ENCODE data around the gene AGXT2.
A peak's percentile ranks its signal among the peaks of the same experiment; 100 is the strongest.
"Not testable (repeated sequence)": the region's sequence is repeated elsewhere in the genome, so short reads cannot be mapped to it uniquely, and the experiment has no call there.

Gene AGXT2

DNA sequence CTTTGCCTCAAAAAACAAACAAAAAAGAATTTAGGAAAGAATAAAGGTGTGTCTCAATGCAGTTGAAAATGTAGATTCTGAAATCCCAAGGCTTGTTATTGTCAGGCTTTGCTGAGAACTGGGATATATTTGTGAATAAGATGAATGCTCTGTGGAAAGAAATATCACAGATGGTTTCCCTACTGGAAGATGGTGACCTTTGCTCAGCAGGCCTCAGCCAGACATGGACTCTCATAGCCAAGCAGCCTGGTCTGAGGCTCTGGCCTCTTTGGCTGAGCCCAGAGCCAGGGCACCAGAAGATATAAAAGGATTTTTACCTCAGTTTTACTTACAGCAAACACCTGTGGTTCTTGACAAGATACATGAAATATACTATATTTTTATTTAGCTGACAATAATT, 37.1 kb downstream of the AGXT2 start:
- DNase-seq: no peak

DNA sequence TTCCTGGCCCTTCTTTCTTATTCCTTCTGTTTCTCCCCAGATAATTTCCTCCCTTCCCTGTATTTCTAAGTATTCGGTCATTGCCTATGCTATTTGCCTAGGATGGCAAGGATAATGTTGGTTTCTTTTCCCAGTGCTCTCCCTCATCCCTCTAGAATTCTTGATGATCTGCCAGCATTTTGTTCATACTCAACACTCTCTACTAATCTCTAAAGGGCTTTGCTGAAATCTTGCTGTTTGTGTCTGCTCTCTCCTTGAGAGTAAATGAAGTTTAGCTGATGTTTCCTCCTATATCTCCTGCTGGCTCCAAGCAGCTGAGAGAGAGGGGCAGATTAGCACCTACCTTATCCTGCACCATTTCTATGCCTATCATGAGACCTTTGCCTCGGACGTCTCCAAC, 38.1 kb downstream of the AGXT2 start:
- DNase-seq: no peak

GRCh38 chr5:35009019-35009418, 38.7 kb downstream of the AGXT2 start:
- DNase-seq: no peak

DNA sequence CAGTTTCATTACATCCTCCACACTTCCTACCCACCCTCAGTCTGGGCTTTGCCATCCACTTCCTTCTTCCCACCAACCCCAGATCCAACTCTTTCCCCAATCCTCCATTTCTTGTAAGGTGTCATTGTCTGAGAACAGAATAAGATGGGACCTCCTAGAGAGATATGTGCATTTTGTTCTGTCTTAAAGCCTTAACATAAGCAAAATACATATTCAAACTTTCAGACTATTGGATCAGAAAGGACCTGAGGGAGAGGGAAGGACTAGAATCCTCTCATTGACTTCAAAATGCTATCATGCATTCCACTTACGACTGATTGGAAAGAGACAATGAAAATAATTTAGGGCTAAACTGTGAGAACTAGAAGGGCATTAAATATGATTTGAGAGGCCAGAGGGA, 43.0 kb downstream of the AGXT2 start:
- no peak for DNase-seq

GRCh38 chr5:35004200-35004599, 43.5 kb downstream of the AGXT2 start:
- no peak for DNase-seq

GRCh38 chr5:35003018-35003957, 44.5 kb downstream of the AGXT2 start:
- peak; percentile 28 for DNase-seq

DNA sequence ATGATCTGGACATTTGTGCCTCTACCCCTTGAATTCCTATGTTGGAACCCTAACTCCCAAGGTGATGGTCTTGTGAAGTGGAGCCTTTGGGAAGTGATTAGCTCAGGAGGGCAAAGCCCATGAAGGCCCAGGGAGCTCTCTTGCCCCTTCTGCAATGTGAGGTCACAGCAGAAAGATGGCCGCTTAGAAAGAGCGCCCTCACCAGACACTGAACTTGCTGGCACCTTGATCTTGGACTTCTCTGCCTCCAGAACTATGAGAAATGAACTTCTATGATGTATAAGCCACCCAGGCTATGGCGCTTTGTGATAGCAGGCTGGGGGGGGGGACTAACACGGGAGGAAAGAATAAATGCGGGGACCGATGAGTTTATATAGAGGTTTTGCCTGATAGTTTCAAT, 45.3 kb downstream of the AGXT2 start:
- no peak for DNase-seq

DNA sequence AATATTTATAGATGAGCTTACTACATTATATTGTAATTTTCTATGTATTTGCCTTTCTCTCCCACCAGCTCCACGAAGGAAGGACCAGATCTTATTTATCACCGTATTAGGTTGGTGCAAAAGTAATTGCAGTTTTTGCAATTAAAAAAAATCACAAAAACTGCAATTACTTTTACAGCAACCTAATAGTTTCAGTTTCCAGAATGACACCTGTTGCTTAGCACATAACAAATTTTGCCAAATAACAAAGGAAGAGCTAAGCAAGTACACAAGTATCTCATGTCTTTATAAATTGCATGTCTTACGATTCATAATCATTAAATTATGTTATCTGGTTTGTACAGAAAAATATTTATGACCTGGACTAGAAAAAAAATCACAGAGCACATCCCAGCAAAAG, 45.9 kb downstream of the AGXT2 start:
- no peak for DNase-seq

DNA sequence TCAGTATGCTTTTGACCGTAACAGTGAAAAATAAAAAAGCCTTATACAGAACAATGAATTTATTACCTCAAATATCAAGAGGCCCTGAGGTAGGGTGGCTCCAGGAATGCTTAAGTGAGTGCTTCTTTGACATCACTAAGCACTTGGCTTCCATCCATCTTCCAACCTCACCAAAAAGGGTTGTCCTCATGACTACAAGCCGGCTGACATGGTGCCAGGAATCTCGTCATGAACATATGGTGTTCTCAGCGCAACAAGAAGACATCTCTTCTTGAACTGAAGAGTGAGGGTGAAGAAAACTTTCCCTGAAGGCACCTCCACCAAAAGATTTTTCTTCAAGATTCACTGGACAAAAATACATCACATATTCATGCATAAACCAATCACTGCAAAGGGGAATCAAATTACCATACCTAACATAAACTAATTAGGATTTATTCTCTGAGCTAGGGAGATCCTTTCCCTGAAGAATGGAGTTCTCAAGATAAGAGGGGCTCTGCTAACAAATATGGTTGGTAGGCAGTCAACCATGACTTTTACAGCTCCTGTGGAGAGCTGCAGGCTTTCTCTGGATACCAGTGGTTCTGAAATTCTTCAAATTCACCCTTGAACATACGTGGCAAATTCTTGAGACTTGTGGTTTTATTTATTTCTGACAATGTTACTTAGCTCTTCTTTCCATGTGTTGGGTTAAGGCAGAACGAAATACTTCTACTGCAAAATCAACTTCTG, 49.5 kb downstream of the AGXT2 start:
- DNase-seq: no peak

GRCh38 chr5:34996261-34996660, 51.5 kb downstream of the AGXT2 start:
- no peak for DNase-seq

GRCh38 chr5:34993951-34994350, 53.8 kb downstream of the AGXT2 start:
- DNase-seq: no peak

DNA sequence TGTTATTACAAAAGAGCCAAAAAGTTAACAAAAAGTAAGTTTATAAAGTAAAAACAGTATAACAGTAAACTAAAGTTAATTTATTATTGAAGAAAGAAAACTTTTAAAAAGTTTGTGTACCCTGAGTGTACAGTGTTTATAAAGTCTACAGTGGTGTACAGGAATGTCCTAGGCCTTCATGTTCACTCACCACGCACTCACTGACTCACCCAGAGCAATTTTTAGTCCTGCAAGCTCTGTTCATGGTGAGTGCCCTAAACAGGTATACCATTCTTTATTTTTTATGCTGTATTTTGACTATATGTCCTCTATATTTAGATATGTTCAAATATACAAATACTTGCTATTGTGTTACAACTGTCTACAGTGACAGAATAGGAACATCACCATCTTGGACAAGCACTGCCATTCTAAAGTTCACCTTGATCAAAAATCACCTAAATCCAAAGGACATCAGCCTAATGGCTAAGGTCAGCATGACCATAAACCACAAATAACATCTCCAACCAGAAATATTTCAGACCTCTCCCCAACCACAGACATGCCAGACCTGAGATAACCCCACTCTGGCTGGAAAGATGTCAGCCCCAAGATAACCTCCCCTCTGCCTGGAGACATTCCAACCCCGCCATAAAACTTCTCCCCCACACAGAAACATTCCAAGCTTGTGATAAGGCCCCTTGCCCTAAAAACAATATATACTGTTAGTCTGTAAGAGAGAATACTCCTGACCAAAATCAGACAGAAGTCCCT, 56.1 kb downstream of the AGXT2 start:
- no peak for DNase-seq

DNA sequence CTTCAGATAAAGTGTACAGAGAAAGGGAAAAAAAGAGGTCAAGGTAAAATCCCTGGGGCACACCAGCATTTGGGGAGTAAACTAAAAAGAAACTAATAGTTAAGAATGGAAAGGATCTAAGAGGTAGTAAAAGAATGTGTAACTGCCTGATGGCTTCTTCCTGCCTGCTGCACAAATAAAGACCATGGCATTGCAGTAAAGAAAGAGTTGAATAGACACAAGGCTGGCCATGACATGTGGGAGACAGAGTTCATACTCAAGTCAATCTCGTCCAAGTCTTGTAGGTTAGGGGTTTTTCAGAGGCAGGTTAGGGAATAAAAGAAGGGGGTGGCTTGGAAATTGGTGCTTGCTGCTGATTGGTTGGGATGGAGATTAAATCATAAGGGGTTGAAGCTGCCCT, 60.8 kb downstream of the AGXT2 start:
- DNase-seq: no peak

DNA sequence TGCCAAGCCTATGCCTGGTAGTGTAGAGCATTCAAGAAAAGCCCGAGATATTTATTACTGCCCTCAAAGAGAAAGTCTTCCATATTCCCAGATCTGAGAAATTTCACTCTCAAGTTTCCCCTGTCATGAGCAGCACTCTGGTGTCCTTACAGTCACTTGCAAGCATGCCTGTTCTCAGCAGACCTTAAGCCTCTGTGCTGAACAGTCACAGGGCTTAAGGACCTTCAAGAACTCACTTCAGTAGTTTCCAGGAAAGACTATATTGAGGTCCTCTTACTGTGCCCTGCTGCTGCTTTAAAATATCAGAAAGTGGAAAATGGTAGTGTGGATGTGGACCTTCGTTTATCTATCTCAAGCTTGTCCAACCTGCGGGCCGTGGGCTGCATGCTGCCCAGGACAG, 64.9 kb downstream of the AGXT2 start:
- no peak for DNase-seq

DNA sequence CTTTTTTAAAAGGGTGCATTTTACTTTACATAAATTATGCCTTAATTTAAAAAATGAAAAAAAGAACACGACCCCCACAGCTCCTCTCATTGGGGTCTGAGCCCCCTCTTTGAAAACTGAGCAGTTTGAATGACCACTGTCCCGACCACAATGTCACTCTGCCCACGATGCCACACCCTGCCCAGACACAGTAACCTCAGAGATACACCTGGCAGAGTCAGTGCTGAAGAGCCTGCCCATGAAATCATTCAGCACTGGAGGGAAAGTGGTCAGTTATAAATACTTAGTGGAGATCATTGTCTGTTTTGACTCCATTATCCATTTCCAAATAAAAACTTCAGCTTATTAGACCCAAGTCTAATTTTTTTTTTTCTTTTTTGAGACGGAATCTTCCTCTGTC, 69.1 kb downstream of the AGXT2 start:
- DNase-seq: no peak

- DNase-seq: no peak
These were observed 69.7 kb downstream of the AGXT2 start for GRCh38 chr5:34977934-34978613.

DNA sequence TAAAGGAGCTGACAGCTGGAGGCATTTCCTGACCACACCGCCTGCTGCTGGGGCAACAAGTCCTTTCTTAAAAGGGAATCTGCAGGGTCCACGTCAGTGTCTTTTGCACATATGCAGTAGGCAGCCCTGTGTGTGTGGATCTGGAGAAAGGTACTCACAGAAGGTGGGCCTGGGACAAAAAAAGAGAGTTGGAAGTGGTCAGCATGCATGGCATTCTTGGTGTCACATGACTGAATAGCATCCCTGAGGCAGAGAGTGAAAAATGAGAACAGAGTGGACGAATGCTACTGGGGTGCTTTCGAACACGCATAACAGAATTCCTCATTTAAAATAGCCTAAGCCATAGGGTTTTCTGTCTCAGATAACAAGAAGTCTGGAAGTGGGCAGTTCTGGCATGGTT, 71.4 kb downstream of the AGXT2 start:
- DNase-seq: no peak

DNA sequence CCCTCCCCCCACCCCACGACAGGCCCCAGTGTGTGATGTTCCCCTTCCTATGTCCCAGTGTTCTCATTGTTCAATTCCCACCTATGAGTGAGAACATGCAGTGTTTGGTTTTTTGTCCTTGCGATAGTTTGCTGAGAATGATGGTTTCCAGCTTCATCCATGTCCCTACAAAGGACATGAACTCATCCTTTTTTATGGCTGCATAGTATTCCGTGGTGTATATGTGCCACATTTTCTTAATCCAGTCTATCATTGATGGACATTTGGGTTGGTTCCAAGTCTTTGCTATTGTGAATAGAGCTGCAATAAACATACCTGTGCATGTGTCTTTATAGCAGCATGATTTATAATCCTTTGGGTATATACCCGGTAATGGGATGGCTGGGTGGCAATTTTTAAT, 76.1 kb downstream of the AGXT2 start:
- DNase-seq: not testable (repeated sequence)

- no peak for DNase-seq
These were observed 77.2 kb downstream of the AGXT2 start for GRCh38 chr5:34970552-34970951.

- no peak for DNase-seq
These were observed 79.5 kb downstream of the AGXT2 start for GRCh38 chr5:34968258-34968657.

GRCh38 chr5:34967540-34967939, 80.2 kb downstream of the AGXT2 start:
- DNase-seq: no peak

DNA sequence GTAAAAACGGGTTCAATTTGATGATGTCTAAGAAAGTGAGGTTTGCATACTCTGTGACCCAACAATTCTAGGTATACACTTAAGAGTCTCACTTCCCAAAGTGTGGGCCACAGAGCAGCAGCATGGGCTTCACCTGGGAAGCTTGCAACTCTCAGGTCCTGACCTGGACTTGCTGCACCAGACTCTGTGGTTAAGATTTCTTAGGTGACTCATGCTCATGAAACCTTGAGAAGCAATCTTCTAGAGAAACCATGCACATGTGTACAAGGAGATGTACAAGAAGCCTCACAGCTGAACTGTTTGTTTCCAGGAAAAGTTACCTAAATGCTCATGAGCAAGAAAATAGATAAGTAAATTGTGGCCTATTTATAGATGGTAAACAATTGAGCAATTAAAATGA, 88.4 kb downstream of the AGXT2 start:
- DNase-seq: no peak

All from effector CD4-positive, alpha-beta T cell (primary cell).